Activated CD4-positive, alpha-beta T cell treated with anti-CD3 and anti-CD28 coated beads, Interleukin-10, Interleukin-2, amounts not matched to agents 100 ng/mL and 50 ng/mL, durations not matched to agents 16 hours and 8 hours (primary cell): ENCODE data around the gene POLE4.

ENCODE experiments used
- DNase-seq: peaks from one replicate; pipeline ENCODE4 v3.0.0-alpha.2; 2020

Gene POLE4

DNA sequence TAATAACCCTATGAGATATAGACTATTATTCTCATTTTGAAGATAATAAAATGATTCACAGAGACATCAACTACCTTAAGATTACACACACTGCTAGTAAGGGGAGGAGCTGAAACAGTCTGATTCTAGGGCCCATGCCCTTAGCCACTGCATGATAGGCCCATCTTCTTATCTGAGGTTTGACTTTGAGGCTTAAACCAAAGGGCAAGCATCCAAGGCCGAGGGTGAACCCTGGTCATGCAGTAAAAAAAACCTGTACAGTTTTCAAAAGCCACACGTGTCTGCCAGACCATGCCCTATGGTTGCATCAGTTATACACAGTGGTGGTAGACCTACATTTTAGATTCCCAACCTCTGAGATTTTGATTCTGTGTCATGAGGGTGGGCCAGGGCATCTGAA is 44.8 kb downstream of the POLE4 start:
- DNase-seq: no peak

DNA sequence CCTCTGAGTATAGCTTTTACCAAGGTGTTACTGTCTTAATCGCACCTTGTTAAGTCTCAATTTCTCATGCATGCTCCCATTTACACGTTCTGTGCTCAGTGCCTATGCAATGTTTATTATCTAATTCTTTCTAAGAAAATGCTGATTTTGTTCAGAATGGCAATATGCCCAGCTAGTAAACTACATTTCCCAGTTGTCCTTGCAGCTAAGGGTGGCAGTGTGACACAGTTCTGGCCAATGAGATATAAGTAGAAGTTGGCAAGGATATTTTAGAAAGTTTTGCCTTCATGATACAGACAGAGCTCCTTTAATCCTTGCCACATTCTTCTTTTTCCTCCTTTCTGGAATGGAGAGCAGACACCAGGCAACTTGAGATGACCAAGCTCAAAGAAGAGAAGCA is 45.3 kb downstream of the POLE4 start:
- no peak for DNase-seq

DNA sequence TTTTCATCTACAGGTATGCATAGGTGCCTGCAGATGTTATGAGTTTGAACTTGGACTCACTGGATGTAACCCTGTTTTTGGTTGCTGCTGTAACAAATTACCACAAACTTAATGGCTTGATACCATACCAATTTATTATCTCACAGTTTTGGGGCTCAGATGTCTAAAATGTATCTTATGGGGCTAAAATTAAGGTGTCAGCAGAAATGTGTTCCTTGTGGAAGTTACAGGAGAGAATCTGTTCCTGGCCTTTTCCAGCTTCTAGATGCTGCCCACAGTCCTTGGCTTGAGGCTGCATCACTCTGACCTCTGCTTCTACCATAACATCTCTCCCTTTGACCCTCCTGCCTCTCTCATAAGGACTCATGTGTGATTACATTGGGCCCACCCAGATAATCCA is 47.6 kb downstream of the POLE4 start:
- no peak for DNase-seq

DNA sequence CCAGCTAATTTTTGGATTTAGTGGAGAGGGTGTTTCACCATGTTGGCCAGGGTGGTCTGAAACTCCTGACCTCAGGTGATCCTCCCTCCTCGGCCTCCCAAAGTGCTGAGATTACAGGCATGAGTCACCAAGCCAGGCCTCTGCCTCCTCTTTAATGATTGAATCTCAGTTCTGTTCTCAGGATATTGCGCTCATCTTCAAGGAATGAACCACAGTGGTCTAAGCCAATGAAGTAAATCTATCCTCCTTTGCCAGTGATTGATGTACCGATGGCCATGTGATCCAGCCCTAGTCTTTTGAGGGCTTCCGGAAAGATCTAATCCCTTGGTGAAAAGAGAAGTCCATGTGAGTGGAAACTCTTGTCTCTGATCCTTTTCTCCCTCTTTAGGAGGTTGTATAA is 48.6 kb downstream of the POLE4 start:
- no peak for DNase-seq

DNA sequence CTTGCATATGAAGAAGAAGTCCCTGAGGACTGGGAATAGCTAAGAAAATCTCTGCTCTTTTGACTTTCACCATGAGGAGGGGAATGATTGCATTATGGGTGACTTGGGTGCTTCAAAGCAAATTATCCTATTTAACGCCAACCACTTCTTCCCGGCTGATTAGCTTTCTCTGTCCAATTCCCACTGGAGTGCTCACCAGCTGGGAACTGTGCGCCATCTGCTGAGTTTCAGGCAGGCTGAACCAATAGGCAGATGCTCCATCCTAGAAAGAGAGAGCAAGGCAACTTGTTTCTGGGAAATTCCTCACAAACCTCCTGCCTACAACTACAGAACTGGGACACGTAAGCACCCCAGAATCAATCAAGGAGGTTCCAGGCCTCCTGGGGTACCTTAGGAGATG is 49.4 kb downstream of the POLE4 start:
- no peak for DNase-seq

DNA sequence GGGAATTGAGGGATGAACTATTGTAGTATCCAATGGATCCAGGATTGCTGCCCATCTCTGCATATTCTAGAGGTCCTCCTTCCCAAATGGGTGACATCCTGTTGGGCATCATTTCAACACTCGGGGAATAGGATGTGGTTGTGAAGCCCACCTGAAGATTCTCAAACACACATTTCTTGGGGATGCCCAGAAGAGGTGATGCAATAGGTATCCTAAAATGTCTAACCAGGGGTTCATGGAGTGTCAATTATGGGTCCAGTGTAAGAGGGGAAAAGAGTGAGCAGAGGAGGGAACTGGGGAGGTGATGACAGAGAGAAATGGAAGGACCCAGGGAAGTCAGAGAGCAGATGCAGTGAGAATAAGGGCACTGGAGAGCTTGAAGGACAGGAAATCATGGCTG is 52.1 kb downstream of the POLE4 start:
- DNase-seq: no peak

DNA sequence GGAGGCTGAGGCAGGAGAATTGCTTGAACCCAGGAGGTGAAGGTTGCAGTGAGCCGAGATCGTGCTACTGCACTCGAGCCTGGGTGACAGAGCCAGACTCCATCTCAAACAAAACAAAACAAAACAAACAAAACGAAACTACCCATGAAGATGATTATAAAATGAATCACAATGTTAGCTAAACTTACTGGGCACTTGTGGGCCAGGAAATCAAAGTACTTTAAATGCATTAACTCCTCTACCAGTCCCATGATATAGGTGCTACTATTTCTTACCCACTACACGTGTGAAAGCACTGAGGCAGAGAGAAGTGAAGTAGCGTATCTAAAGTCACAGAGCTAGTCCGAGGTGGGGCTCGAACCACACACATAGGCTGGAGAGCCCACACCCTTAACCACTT is 53.6 kb downstream of the POLE4 start:
- DNase-seq: no peak

DNA sequence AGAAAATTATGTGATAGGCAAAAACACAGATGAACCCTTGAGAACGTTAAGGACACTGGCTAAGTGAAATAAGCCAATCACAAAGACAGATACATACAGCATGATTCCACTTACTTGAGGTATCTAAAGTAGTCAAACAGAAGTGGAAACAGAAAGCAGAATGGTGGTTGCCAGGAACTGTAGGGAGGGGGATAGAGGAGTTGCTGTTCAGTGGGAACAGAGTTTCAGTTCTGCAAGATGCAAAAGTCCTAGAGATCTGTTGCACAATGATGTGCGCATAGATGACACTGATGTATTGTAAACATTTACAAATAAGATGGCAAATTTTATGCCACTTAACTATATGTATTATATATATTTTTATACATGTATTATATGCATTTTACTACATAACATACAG is 59.7 kb downstream of the POLE4 start:
- no peak for DNase-seq
